PC-3 (cell line): ENCODE data around the gene P2RY14. TPM values are rescaled to one million over a fixed set of nuclear protein-coding genes. Genes with fewer than 3 reads are reported as not detected.

Experiments
- ATAC-seq: fragments of 200-7000 bp; cut with Tn5 transposase; 2 replicates; pipeline ENCODE4 v1.9.1; 2020; ENCODE audit warnings: mild to moderate bottlenecking, moderate library complexity
- BruUV-seq: library from RNA; stranded (reverse); fragments of 400-500 nt; replicated peaks from 2 replicates; lab custom pipeline; 2021; lab: Mats Ljungman, UMichigan
- CTCF ChIA-PET: fragments of 300-600 bp; sonication (Branson Sonifier 250); formaldehyde crosslinking; loops from one replicate; lab custom pipeline; 2022; ENCODE audit warnings: antibody characterized with exemption; lab: Charles Lee
- POLR2A ChIA-PET: fragments of 300-600 bp; sonication (Branson Sonifier 250); formaldehyde crosslinking; loops from one replicate; lab custom pipeline; 2022; ENCODE audit warnings: antibody characterized with exemption; ENCODE audit not compliant: unreplicated experiment; lab: Charles Lee
- DNase-seq: peaks from one replicate; pipeline ENCODE4 v3.0.0-alpha.2; 2015
- H2AFZ ChIP-seq: fragments of 300-600 bp; sonication (generic); 2 replicates; pipeline ENCODE4 v1.6.0; 2016; ENCODE audit warnings: antibody characterized with exemption, low read length
- H3F3A ChIP-seq: fragments of 300-600 bp; sonication (generic); one replicate; pipeline ENCODE4 v1.6.0; 2017; ENCODE audit warnings: antibody characterized with exemption, low read length, control low read depth, mild to moderate bottlenecking; ENCODE audit not compliant: unreplicated experiment
- H3K27ac ChIP-seq: fragments of 300-600 bp; sonication (generic); 2 replicates; pipeline ENCODE4 v1.5.1; 2016; ENCODE audit warnings: mild to moderate bottlenecking, low read length
- H3K27me3 ChIP-seq: fragments of 300-600 bp; sonication (generic); 2 replicates; pipeline ENCODE4 v1.6.1; 2016; ENCODE audit warnings: low read length, mixed read lengths
- H3K36me3 ChIP-seq: fragments of 300-600 bp; sonication (generic); 2 replicates; pipeline ENCODE4 v1.6.1; 2016; ENCODE audit warnings: low read depth, mixed run types, low read length, mixed read lengths
- H3K4me1 ChIP-seq: fragments of 300-600 bp; sonication (generic); 2 replicates; pipeline ENCODE4 v1.5.1; 2016; ENCODE audit warnings: low read length; ENCODE audit not compliant: insufficient read depth
- H3K4me2 ChIP-seq: fragments of 300-600 bp; sonication (generic); 2 replicates; pipeline ENCODE4 v1.6.0; 2016; ENCODE audit warnings: low read length
- H3K4me3 ChIP-seq: fragments of 300-600 bp; sonication (generic); 2 replicates; pipeline ENCODE4 v1.5.1; 2016; ENCODE audit warnings: mild to moderate bottlenecking, low read length, mixed read lengths
- H3K79me2 ChIP-seq: fragments of 300-600 bp; sonication (generic); 2 replicates; pipeline ENCODE4 v1.6.1; 2017; ENCODE audit warnings: low read length, mixed read lengths
- H3K9ac ChIP-seq: fragments of 300-600 bp; sonication (generic); 2 replicates; pipeline ENCODE4 v1.6.0; 2016; ENCODE audit warnings: mild to moderate bottlenecking, low read length
- H3K9me2 ChIP-seq: fragments of 300-600 bp; sonication (generic); replicated peaks from 2 replicates; pipeline ENCODE4 v1.6.1; 2016; ENCODE audit warnings: mixed run types, low read length, mixed read lengths
- H3K9me3 ChIP-seq: fragments of 300-600 bp; sonication (generic); 2 replicates; pipeline ENCODE4 v1.6.1; 2016; ENCODE audit warnings: low read length, mixed read lengths
- H4K20me1 ChIP-seq: fragments of 300-600 bp; sonication (generic); 2 replicates; pipeline ENCODE4 v1.6.1; 2016; ENCODE audit warnings: low read length, mixed read lengths
- CTCF ChIP-seq: fragments of 300-600 bp; sonication (generic); conservative IDR thresholded peaks from 2 replicates; pipeline ENCODE4 v1.5.1; 2017; ENCODE audit warnings: antibody characterized with exemption, low read depth, mild to moderate bottlenecking, low read length
- EZH2 ChIP-seq: fragments of 300-600 bp; sonication (generic); IDR thresholded peaks from one replicate; pipeline ENCODE4 v1.6.1; 2017; ENCODE audit warnings: antibody characterized with exemption, mild to moderate bottlenecking, low read length; ENCODE audit not compliant: unreplicated experiment
- EZH2phosphoT487 ChIP-seq: fragments of 300-600 bp; sonication (generic); IDR thresholded peaks from 2 replicates; pipeline ENCODE4 v1.6.1; 2018; ENCODE audit warnings: mild to moderate bottlenecking, antibody characterized with exemption, low read length, borderline replicate concordance
- intact Hi-C: fragments of 100-400 bp; cut with micrococcal nuclease; formaldehyde crosslinking; loops from 2 replicates; pipeline ENCODE4 v1.9.0; 2023
- total RNA-seq: library from RNA; depleted of rRNA; stranded (reverse); fragments of >200 nt; gene quantifications from 2 replicates; pipeline ENCODE4 v1.2.3, GENCODE V29; 2014

The P2RY14 gene
- total RNA-seq, 1 experiment from 2014 or later, result not detected

- no TSS peak for BruUV-seq
- intact Hi-C loops, result no loop called here
- TF ChIP-seq EZH2phosphoT487 (no peak), EZH2 (no peak), CTCF (no peak)
- no peaks in the 10 kb centered on the region for H3K36me3 ChIP-seq
- no peaks in the 10 kb centered on the region for H4K20me1 ChIP-seq
- ATAC-seq (no peak), DNase-seq (no peak)
- POLR2A ChIA-PET, result no interaction called here
- CTCF ChIA-PET, result interaction anchor here (0.6 kb wide), 1 partner anchor 102 kb away, joined by 8 read pairs; no protein-coding TSS in a partner anchor
- no peak overlapping the region for H3K9ac ChIP-seq
- no peak overlapping the region for H3K4me2 ChIP-seq
- no peak overlapping the region for H2AFZ ChIP-seq
- no peak overlapping the region for H3K4me3 ChIP-seq
- H3K9me2 ChIP-seq, result no peaks in the 10 kb centered on the region
- no peak overlapping the region for H3K27ac ChIP-seq
- H3K9me3 ChIP-seq, result no peaks in the 10 kb centered on the region
- no peaks in the 10 kb centered on the region for H3F3A ChIP-seq
- H3K27me3 ChIP-seq, result no peaks in the 10 kb centered on the region
- no peaks in the 10 kb centered on the region for H3K4me1 ChIP-seq
- H3K79me2 ChIP-seq, result no peaks in the 10 kb centered on the region
Measured at GRCh38 chr3:151182349-151183079, 95.8 kb downstream of the P2RY14 start.

GRCh38 chr3:151178208-151178845 lies 100.0 kb downstream of the P2RY14 start:
- ChIA-PET CTCF (interaction anchor here (0.6 kb wide), 1 partner anchor 166 kb away, joined by 3 read pairs; no protein-coding TSS in a partner anchor), POLR2A (interaction anchor here (0.7 kb wide), 1 partner anchor 41 kb away, joined by 4 read pairs; no protein-coding TSS in a partner anchor)
- no peaks in the 10 kb centered on the region for H3K9me3 ChIP-seq
- H3K9ac ChIP-seq, result no peak overlapping the region
- BruUV-seq, result no TSS peak
- intact Hi-C loops, result no loop called here
- TF ChIP-seq EZH2 (no peak), EZH2phosphoT487 (no peak), CTCF (no peak)
- DNase-seq (peak; percentile 6), ATAC-seq (no peak)
- no peaks in the 10 kb centered on the region for H3K79me2 ChIP-seq
- no peaks in the 10 kb centered on the region for H3K27me3 ChIP-seq
- H3K27ac ChIP-seq, result no peak overlapping the region
- no peaks in the 10 kb centered on the region for H3K36me3 ChIP-seq
- no peak overlapping the region for H2AFZ ChIP-seq
- no peak overlapping the region for H3K4me3 ChIP-seq
- no peaks in the 10 kb centered on the region for H3K4me1 ChIP-seq
- H3F3A ChIP-seq, result no peaks in the 10 kb centered on the region
- no peaks in the 10 kb centered on the region for H4K20me1 ChIP-seq
- no peak overlapping the region for H3K4me2 ChIP-seq
- H3K9me2 ChIP-seq, result no peaks in the 10 kb centered on the region

- H3K4me1 ChIP-seq, result no peaks in the 10 kb centered on the region
- ATAC-seq (no peak), DNase-seq (no peak)
- H2AFZ ChIP-seq, result no peak overlapping the region
- no peaks in the 10 kb centered on the region for H3K36me3 ChIP-seq
- ChIA-PET CTCF (no interaction called here), POLR2A (no interaction called here)
- H3K9me2 ChIP-seq, result no peaks in the 10 kb centered on the region
- H3K4me2 ChIP-seq, result no peak overlapping the region
- H3K27me3 ChIP-seq, result no peaks in the 10 kb centered on the region
- no peaks in the 10 kb centered on the region for H4K20me1 ChIP-seq
- no peaks in the 10 kb centered on the region for H3F3A ChIP-seq
- BruUV-seq, result no TSS peak
- intact Hi-C loops, result no loop called here
- no peak overlapping the region for H3K9ac ChIP-seq
- no peak overlapping the region for H3K27ac ChIP-seq
- H3K4me3 ChIP-seq, result no peak overlapping the region
- H3K79me2 ChIP-seq, result no peaks in the 10 kb centered on the region
- H3K9me3 ChIP-seq, result no peaks in the 10 kb centered on the region
- no peak for TF ChIP-seq EZH2
- no peak for TF ChIP-seq CTCF
- TF ChIP-seq EZH2phosphoT487, result no peak
Measured at GRCh38 chr3:151175952-151176351, 102.4 kb downstream of the P2RY14 start.
